ENCODE measurements around the gene ODF4.
A peak's percentile ranks its signal among the peaks of the same experiment; 100 is the strongest.

The ODF4 gene

DNA sequence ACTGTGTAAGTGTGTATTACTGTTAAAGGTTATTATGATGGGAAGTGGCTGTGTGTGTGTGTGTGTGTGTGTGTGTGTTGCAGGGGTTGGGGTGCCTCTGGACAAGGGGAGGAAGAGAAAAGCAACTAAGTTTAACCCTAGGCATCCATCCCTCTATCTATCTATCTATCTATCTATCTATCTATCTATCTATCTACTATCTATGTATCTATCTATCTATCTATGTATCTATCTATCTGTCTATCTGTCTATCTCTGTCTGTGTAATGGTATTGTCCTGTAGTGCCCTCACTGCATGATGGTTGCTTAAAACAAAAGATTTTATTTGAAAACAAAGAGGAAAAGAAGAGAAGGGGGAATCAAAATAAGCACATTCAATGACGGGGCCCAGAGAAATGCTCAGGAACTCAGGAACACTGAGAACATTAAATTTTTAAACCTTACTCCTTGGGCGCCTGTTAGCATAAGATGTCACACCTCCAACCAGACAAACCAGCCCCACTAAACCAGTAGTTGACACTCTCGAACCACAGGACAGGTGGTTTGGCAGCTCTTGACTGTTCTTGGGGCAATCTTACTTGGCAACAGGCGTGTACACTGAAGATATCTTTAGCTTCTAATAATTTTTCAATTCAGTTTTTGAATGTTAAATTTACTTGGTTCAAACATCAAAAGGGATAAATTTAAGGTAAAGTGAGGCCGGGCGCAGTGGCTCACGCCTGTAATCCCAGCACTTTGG, 48.4 kb downstream of the ODF4 start:
- Histone ChIP-seq H3K9me2 (replicated peaks; ENCODE audit: control insufficient read depth, low read length) (no peaks in the 10 kb centered on the region), H3F3A (ENCODE audit: control insufficient read depth, insufficient read depth) (no peaks in the 10 kb centered on the region), H3K4me3 (ENCODE audit: low read length) (no peak overlapping the region), H3K27ac (ENCODE audit: low read depth, low read length) (no peak overlapping the region), H3K4me2 (ENCODE audit: low read length) (no peak overlapping the region), H4K20me1 (ENCODE audit: control insufficient read depth, insufficient read depth, low read depth, low read length) (no peaks in the 10 kb centered on the region), H3K79me2 (ENCODE audit: control insufficient read depth, low read length) (peaks cover 20% of the 10 kb centered on the region), H3K9me3 (ENCODE audit: control insufficient read depth, insufficient read depth, low read length) (no peaks in the 10 kb centered on the region), H3K27me3 (ENCODE audit: control insufficient read depth, low read length) (no peaks in the 10 kb centered on the region), H3K4me1 (ENCODE audit: control insufficient read depth, low read length) (peaks cover 14% of the 10 kb centered on the region), H3K36me3 (ENCODE audit: control insufficient read depth, low read length) (no peaks in the 10 kb centered on the region)
- TF ChIP-seq, protein P1, sequence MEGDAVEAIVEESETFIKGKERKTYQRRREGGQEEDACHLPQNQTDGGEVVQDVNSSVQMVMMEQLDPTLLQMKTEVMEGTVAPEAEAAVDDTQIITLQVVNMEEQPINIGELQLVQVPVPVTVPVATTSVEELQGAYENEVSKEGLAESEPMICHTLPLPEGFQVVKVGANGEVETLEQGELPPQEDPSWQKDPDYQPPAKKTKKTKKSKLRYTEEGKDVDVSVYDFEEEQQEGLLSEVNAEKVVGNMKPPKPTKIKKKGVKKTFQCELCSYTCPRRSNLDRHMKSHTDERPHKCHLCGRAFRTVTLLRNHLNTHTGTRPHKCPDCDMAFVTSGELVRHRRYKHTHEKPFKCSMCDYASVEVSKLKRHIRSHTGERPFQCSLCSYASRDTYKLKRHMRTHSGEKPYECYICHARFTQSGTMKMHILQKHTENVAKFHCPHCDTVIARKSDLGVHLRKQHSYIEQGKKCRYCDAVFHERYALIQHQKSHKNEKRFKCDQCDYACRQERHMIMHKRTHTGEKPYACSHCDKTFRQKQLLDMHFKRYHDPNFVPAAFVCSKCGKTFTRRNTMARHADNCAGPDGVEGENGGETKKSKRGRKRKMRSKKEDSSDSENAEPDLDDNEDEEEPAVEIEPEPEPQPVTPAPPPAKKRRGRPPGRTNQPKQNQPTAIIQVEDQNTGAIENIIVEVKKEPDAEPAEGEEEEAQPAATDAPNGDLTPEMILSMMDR (IDR thresholded peaks at IDR 0.05; ENCODE audit: low read depth, low read length, poor library complexity, severe bottlenecking), result no peak
- TF ChIP-seq EZH2phosphoT487 (IDR thresholded peaks at IDR 0.05; ENCODE audit: borderline replicate concordance, low read length), result no peak

DNA sequence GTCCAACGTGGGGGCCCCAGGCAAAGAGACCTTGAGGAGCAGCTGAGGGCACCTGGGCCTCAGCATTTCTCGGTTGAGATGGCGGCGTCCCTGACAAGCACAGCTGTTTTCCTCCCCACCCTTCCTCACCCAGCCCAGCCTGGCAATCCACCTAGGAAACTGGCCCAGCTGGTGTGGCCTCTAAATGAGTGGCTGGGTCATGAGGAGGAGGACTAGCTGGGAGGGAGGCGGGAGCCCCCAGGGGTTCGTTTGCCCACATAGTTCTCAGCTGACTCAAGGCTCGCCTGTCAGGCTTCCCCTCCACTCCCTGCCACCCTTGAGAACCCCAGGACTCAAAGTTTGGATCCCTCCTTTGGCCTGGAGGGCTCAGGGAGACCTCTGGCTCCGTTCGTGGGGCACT, 52.1 kb downstream of the ODF4 start:
- H3K9me2 ChIP-seq (replicated peaks; ENCODE audit: control insufficient read depth, low read length), result no peaks in the 10 kb centered on the region
- H3K4me3 ChIP-seq (ENCODE audit: low read length), result no peak overlapping the region
- no peak overlapping the region for H3K4me2 ChIP-seq (ENCODE audit: low read length)
- H3K9me3 ChIP-seq (ENCODE audit: control insufficient read depth, insufficient read depth, low read length), result no peaks in the 10 kb centered on the region
- H3F3A ChIP-seq (ENCODE audit: control insufficient read depth, insufficient read depth), result no peaks in the 10 kb centered on the region
- no peak overlapping the region for H3K27ac ChIP-seq (ENCODE audit: low read depth, low read length)
- H3K4me1 ChIP-seq (ENCODE audit: control insufficient read depth, low read length), result peaks cover 13% of the 10 kb centered on the region
- no peaks in the 10 kb centered on the region for H3K36me3 ChIP-seq (ENCODE audit: control insufficient read depth, low read length)
- no peak for TF ChIP-seq EZH2phosphoT487 (IDR thresholded peaks at IDR 0.05; ENCODE audit: borderline replicate concordance, low read length)
- no peaks in the 10 kb centered on the region for H3K79me2 ChIP-seq (ENCODE audit: control insufficient read depth, low read length)
- no peaks in the 10 kb centered on the region for H4K20me1 ChIP-seq (ENCODE audit: control insufficient read depth, insufficient read depth, low read depth, low read length)
- H3K27me3 ChIP-seq (ENCODE audit: control insufficient read depth, low read length), result peaks cover 3% of the 10 kb centered on the region; the same call in 1 of the 2 replicates

DNA sequence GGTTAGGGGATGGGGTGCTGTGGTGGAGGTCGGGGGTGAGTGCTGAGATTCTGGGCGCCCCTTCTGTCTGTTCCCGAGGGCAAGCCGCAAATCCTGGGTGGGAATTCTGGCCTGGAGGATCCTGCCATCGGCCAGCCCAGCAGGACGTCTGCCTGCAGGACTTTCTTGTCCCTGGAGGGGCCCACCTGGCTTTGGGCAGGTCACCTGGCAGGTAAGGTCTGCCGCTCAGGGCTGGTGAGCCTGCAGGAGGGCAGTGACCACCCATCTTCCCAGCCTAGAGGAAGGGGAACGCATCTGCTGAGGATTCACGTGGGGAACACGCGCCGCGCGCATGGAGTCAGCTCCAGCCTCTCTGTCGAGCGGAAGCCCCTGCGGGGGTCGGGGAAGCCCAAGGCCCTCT, 52.6 kb downstream of the ODF4 start:
- Histone ChIP-seq H3K4me1 (ENCODE audit: control insufficient read depth, low read length) (peaks cover 13% of the 10 kb centered on the region), H3K4me2 (ENCODE audit: low read length) (no peak overlapping the region), H4K20me1 (ENCODE audit: control insufficient read depth, insufficient read depth, low read depth, low read length) (no peaks in the 10 kb centered on the region), H3K9me2 (replicated peaks; ENCODE audit: control insufficient read depth, low read length) (no peaks in the 10 kb centered on the region), H3K27ac (ENCODE audit: low read depth, low read length) (no peak overlapping the region), H3F3A (ENCODE audit: control insufficient read depth, insufficient read depth) (no peaks in the 10 kb centered on the region), H3K79me2 (ENCODE audit: control insufficient read depth, low read length) (no peaks in the 10 kb centered on the region), H3K4me3 (ENCODE audit: low read length) (no peak overlapping the region), H3K27me3 (ENCODE audit: control insufficient read depth, low read length) (peaks cover 3% of the 10 kb centered on the region; the same call in 1 of the 2 replicates), H3K36me3 (ENCODE audit: control insufficient read depth, low read length) (no peaks in the 10 kb centered on the region), H3K9me3 (ENCODE audit: control insufficient read depth, insufficient read depth, low read length) (no peaks in the 10 kb centered on the region)
- no peak for TF ChIP-seq EZH2phosphoT487 (IDR thresholded peaks at IDR 0.05; ENCODE audit: borderline replicate concordance, low read length)
- TF ChIP-seq, protein P1 (IDR thresholded peaks at IDR 0.05; ENCODE audit: low read depth, low read length, poor library complexity, severe bottlenecking), result no peak

- H3F3A ChIP-seq (ENCODE audit: control insufficient read depth, insufficient read depth), result no peaks in the 10 kb centered on the region
- peaks cover 13% of the 10 kb centered on the region for H3K4me1 ChIP-seq (ENCODE audit: control insufficient read depth, low read length)
- H3K79me2 ChIP-seq (ENCODE audit: control insufficient read depth, low read length), result no peaks in the 10 kb centered on the region
- H3K9me3 ChIP-seq (ENCODE audit: control insufficient read depth, insufficient read depth, low read length), result no peaks in the 10 kb centered on the region
- peak overlapping the region; percentile 54 for H3K4me2 ChIP-seq (ENCODE audit: low read length)
- no peaks in the 10 kb centered on the region for H4K20me1 ChIP-seq (ENCODE audit: control insufficient read depth, insufficient read depth, low read depth, low read length)
- H3K27me3 ChIP-seq (ENCODE audit: control insufficient read depth, low read length), result peaks cover 5% of the 10 kb centered on the region; the same call in 1 of the 2 replicates
- H3K4me3 ChIP-seq (ENCODE audit: low read length), result peak overlapping the region; percentile 38
- H3K36me3 ChIP-seq (ENCODE audit: control insufficient read depth, low read length), result no peaks in the 10 kb centered on the region
- no peak overlapping the region for H3K27ac ChIP-seq (ENCODE audit: low read depth, low read length)
- H3K9me2 ChIP-seq (replicated peaks; ENCODE audit: control insufficient read depth, low read length), result no peaks in the 10 kb centered on the region
- TF ChIP-seq, protein P1 (IDR thresholded peaks at IDR 0.05; ENCODE audit: low read depth, low read length, poor library complexity, severe bottlenecking), result no peak
- TF ChIP-seq EZH2phosphoT487 (IDR thresholded peaks at IDR 0.05; ENCODE audit: borderline replicate concordance, low read length), result no peak
These were observed 53.2 kb downstream of the ODF4 start for GRCh38 chr17:8392674-8393469.
